ENCODE measurements around the gene NUTM2D.
"Not testable (repeated sequence)": the region's sequence is repeated elsewhere in the genome, so short reads cannot be mapped to it uniquely, and the experiment has no call there.

GRCh38 chr10:87374091-87374490 lies 16.5 kb downstream of the NUTM2D start:
- not testable (repeated sequence) for TF ChIP-seq CTCF (IDR thresholded peaks at IDR 0.05; ENCODE audit: borderline replicate concordance, extremely low read depth, low read length, poor library complexity, severe bottlenecking); EZH2 (IDR thresholded peaks at IDR 0.05; ENCODE audit: borderline replicate concordance, low read depth, low read length, severe bottlenecking)
